ACC112 (cell line): ENCODE results near the gene ROR1.
"Not testable (repeated sequence)": the region's sequence is repeated elsewhere in the genome, so short reads cannot be mapped to it uniquely, and the experiment has no call there.

Source experiments
- H2AFZ ChIP-seq: fragments of 200-600 bp; sonication (generic); one replicate; pipeline ENCODE4 v1.6.0; 2017; ENCODE audit warnings: antibody characterized with exemption, low read length; ENCODE audit not compliant: unreplicated experiment
- H3K27ac ChIP-seq: fragments of 200-600 bp; sonication (generic); 2 replicates; pipeline ENCODE4 v1.5.1; 2014; ENCODE audit warnings: low read depth, mild to moderate bottlenecking, antibody characterized with exemption, low read length, moderate library complexity
- H3K27me3 ChIP-seq: fragments of 200-600 bp; sonication (generic); 2 replicates; pipeline ENCODE4 v1.6.1; 2014; ENCODE audit warnings: mild to moderate bottlenecking, antibody characterized with exemption, low read length, moderate library complexity, mixed read lengths; ENCODE audit not compliant: insufficient read depth
- H3K36me3 ChIP-seq: fragments of 200-600 bp; sonication (generic); 2 replicates; pipeline ENCODE4 v1.6.1; 2016; ENCODE audit warnings: mild to moderate bottlenecking, antibody characterized with exemption, low read length, moderate library complexity, mixed read lengths; ENCODE audit not compliant: insufficient read depth
- H3K4me1 ChIP-seq: fragments of 200-600 bp; sonication (generic); one replicate; pipeline ENCODE4 v1.6.1; 2016; ENCODE audit warnings: low read length, mixed read lengths; ENCODE audit not compliant: insufficient read depth, unreplicated experiment, control insufficient read depth
- H3K4me3 ChIP-seq: fragments of 200-600 bp; sonication (generic); 2 replicates; pipeline ENCODE4 v1.5.1; 2014; ENCODE audit warnings: mild to moderate bottlenecking, low read depth, low read length
- H3K79me2 ChIP-seq: fragments of 200-600 bp; sonication (generic); one replicate; pipeline ENCODE4 v1.6.0; 2016; ENCODE audit warnings: low read length; ENCODE audit not compliant: control insufficient read depth, unreplicated experiment, insufficient read depth

Gene ROR1

GRCh38 chr1:63824451-63824850, 50.6 kb downstream of the ROR1 start:
- H3K27ac ChIP-seq, result no peak overlapping the region
- peaks cover 18% of the 10 kb centered on the region for H3K79me2 ChIP-seq
- H2AFZ ChIP-seq, result no peak overlapping the region
- H3K36me3 ChIP-seq, result no peaks in the 10 kb centered on the region
- H3K27me3 ChIP-seq, result no peaks in the 10 kb centered on the region
- no peak overlapping the region for H3K4me3 ChIP-seq
- H3K4me1 ChIP-seq, result peaks cover 26% of the 10 kb centered on the region

GRCh38 chr1:63825111-63825510, 51.3 kb downstream of the ROR1 start:
- Histone ChIP-seq H3K36me3 (no peaks in the 10 kb centered on the region), H3K27ac (no peak overlapping the region), H3K79me2 (peaks cover 14% of the 10 kb centered on the region), H3K4me3 (no peak overlapping the region), H3K27me3 (no peaks in the 10 kb centered on the region), H3K4me1 (peaks cover 28% of the 10 kb centered on the region), H2AFZ (no peak overlapping the region)

DNA sequence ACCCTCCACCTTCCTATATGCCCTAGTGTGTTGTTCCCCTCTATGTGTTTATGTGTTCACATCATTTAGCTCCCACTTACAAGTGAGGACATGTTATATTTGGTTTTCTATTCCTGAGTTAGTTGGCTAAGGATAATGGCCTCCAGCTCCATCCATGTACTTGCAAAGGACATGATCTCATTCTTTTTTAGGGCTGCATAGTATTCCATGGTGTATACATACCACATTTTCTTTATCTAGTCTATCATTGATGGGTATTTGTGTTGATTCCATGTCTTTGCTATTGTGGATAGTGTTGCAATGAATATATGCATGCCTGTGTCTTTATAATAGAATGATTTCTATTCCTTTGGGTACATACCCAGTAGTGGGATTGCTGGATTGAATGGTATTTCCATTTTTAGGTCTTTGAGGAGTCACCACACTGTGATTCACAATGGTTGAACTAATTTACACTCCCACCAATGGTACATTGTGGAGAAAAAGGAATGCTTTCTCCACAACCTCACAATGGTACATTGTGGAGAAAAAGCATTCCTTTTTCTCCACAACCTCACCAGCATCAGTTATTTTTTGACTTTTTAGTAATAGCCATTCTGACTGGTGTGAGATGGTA, 52.5 kb downstream of the ROR1 start:
- peaks cover 21% of the 10 kb centered on the region for H3K4me1 ChIP-seq
- H3K4me3 ChIP-seq, H3K27me3 ChIP-seq, H3K27ac ChIP-seq, H2AFZ ChIP-seq, H3K36me3 ChIP-seq: not testable (repeated sequence)
- H3K79me2 ChIP-seq, result peaks cover 14% of the 10 kb centered on the region

- H2AFZ ChIP-seq, result no peak overlapping the region
- no peaks in the 10 kb centered on the region for H3K36me3 ChIP-seq
- H3K79me2 ChIP-seq, result peaks cover 11% of the 10 kb centered on the region
- H3K4me1 ChIP-seq, result peaks cover 14% of the 10 kb centered on the region
- H3K27me3 ChIP-seq, result no peaks in the 10 kb centered on the region
- H3K4me3 ChIP-seq, result no peak overlapping the region
- no peak overlapping the region for H3K27ac ChIP-seq
These were observed 53.8 kb downstream of the ROR1 start for GRCh38 chr1:63827411-63828321.

DNA sequence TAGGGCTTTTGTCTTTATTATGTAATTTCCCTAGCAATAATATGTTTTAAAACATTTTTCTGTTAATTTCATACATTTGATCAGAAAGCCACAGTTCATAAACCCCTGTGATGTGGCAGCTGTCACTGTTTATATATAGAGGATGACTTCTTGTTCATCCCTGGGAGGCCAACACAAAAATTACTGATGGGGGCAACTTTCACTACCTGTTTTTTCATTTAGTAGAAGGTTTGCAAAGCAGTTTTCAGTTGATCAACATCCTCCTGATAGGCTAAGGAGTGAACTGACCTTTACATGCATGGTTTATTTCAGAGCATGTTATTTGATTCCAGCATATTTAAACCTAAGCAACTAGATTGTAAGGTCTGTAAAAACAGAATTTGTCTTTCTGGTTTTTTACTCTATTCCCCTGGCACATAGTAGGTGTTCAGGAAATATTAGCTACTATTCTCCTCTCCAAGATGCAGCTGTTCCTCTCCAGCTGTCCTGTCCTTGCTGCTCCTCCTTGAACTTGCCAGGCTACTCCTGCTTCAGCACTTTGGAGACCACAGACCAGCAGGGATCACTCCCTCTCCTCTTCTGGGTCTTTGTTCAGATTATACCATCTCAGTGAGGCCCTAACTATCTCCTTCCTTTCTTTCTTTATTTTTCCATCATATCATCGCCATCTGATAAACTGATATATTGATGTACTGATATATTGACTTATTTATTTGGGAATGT, 54.7 kb downstream of the ROR1 start:
- Histone ChIP-seq H2AFZ (no peak overlapping the region), H3K4me3 (no peak overlapping the region), H3K27ac (no peak overlapping the region), H3K4me1 (peaks cover 14% of the 10 kb centered on the region), H3K79me2 (peaks cover 11% of the 10 kb centered on the region), H3K36me3 (no peaks in the 10 kb centered on the region), H3K27me3 (no peaks in the 10 kb centered on the region)

- Histone ChIP-seq H3K4me3 (0 out of 2 replicates have a peak overlapping the region, but pooled peaks have one; percentile 20), H3K27me3 (no peaks in the 10 kb centered on the region), H3K4me1 (peaks cover 11% of the 10 kb centered on the region), H3K36me3 (no peaks in the 10 kb centered on the region), H3K79me2 (peaks cover 13% of the 10 kb centered on the region), H3K27ac (no peak overlapping the region; the same call in 1 of the 2 replicates), H2AFZ (peak overlapping the region; percentile 17)
These were observed 55.8 kb downstream of the ROR1 start for GRCh38 chr1:63829349-63830327.

GRCh38 chr1:63831409-63831808, 57.6 kb downstream of the ROR1 start:
- Histone ChIP-seq H3K4me3 (no peak overlapping the region), H3K4me1 (peaks cover 14% of the 10 kb centered on the region), H3K27ac (no peak overlapping the region), H3K27me3 (no peaks in the 10 kb centered on the region), H3K36me3 (no peaks in the 10 kb centered on the region), H2AFZ (no peak overlapping the region), H3K79me2 (peaks cover 12% of the 10 kb centered on the region)

DNA sequence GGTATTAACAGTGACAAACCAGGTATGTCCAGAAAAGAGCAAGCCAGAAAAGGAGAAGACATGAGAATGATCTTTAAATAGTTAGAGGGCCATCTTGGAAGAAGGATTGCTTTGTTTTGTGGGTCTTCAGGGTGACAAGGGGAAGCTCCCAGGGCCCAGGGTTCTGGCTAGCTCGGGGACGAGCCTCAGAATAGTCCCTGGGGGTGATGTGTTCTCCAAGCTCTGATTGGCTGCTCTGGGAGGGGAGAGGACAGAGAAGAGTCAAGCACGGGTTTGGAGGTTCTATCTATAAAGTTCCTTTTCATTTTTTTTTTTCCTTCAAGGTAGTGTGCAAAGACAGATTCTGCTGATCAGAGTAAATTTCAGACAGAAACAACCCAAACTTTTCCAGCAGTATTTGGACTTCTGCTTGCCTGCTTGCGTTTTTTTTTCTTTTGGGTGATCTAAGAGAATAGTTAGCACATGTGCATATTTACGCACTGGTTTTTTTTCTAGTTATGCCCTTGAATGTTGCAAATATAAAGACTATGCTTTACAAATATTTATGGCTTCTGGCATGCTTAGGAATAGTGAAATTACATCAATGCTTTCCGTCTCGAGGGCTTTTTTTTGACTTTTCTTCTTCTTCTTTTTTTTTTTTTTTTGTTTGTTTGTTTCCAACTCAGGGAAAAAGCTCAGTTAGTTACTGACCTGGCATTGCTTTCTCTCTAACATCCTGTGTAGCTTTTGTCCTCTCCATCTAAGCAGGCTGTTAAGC, 59.7 kb downstream of the ROR1 start:
- Histone ChIP-seq H3K36me3 (no peaks in the 10 kb centered on the region), H3K4me1 (peaks cover 7% of the 10 kb centered on the region), H3K79me2 (peaks cover 8% of the 10 kb centered on the region), H2AFZ (no peak overlapping the region), H3K27ac (no peak overlapping the region), H3K4me3 (no peak overlapping the region), H3K27me3 (no peaks in the 10 kb centered on the region)

- Histone ChIP-seq H3K27me3 (no peaks in the 10 kb centered on the region), H3K36me3 (no peaks in the 10 kb centered on the region), H3K4me1 (peaks cover 7% of the 10 kb centered on the region), H2AFZ (no peak overlapping the region), H3K27ac (no peak overlapping the region), H3K4me3 (no peak overlapping the region), H3K79me2 (peaks cover 7% of the 10 kb centered on the region)
These were observed 61.3 kb downstream of the ROR1 start for GRCh38 chr1:63835128-63835527.
